Left lobe of liver (tissue), 2 donors: Measurements from ENCODE around the gene PRLR. TPM values are rescaled to one million over a fixed set of nuclear protein-coding genes. Genes with fewer than 3 reads are reported as not detected.
"Not testable (repeated sequence)": the region's sequence is repeated elsewhere in the genome, so short reads cannot be mapped to it uniquely, and the experiment has no call there.

Experiments used
- ATAC-seq: fragments of 200-7000 bp; cut with Tn5 transposase; one replicate; pipeline ENCODE4 v1.9.1; 2020; ENCODE audit warnings: mild to moderate bottlenecking, moderate library complexity
- DNase-seq: peaks from one replicate; pipeline ENCODE4 v3.0.0-alpha.2; 2020; ENCODE audit warnings: low spot score
- total RNA-seq: library from RNA; stranded (reverse); gene quantifications from one replicate; pipeline ENCODE4 v1.2.1, GENCODE V29; 2021
- donor health status: DM: no; HTN: no; CAD: no; lungs with moderate emphysema.
- donor health status: DM: no; HTN: yes; CAD: no.

PRLR gene
- total RNA-seq, 1 donor from 2014 or later, result 11.9 TPM

DNA sequence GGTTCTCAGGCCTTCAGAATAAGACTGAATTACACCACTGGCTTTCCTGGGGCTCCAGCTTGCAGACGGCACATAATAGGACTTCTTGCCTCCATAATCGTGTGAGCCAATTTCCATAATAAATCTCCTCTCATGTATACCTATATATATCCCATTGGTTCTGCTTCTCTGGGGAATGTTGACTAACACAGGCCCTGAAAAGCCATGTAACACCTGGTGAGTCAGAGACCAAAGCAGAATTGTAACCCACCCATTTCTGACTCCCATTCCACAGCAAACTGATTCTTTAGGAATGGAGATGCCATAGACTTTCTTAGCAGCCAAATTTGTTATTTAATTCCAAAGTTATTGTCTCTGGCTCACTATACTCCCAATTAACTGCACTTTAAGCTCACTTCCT is 97.1 kb downstream of the PRLR start:
- no peak for ATAC-seq
- no peak for DNase-seq

DNA sequence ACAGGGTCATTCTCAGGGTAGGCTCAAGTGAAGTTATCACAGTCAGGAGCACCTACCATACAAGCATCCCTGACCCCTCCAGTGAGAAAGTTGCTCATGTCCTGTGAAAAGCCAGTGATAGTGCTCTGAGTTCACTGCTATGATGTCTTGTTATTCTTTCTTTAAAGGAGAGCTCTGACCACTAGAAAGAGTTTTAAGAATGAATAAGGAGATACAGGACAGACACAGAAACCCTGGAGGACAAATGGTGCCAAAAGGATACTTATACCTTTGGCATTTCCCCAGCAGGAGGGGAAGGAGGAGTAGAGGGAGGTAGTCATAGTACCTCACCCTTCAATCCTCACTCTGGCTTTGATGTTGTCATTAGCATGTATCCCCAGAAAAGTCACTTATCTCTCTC is 98.6 kb downstream of the PRLR start:
- DNase-seq, result no peak
- ATAC-seq, result no peak

DNA sequence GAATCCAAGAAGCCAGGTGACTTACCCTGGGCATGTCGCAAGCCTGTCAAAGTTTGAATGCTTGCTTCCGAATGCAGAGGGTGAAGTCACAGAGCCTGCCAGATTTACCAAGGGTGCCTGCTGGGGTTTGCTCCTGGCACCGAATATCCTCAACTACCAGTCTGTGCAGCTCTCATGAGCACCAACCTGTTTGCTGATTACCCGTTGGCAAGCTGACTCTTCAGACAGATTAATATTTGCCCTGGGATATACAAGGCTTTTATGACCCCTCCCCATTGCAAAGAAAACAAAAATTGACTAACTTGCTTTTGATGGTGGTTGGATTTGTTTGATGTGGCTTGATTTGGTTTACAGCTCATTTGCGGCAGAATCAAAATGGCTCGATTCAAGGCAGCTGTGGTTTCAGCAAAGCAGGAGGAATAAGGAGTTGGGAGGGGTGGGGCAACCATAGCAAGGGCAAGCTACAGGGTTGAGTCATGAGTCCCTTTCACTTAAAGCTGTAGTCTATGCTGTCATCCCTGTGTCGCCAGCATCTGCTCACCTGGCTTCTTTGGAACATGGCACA is 100.3 kb downstream of the PRLR start:
- peak; percentile 78 for DNase-seq

DNA sequence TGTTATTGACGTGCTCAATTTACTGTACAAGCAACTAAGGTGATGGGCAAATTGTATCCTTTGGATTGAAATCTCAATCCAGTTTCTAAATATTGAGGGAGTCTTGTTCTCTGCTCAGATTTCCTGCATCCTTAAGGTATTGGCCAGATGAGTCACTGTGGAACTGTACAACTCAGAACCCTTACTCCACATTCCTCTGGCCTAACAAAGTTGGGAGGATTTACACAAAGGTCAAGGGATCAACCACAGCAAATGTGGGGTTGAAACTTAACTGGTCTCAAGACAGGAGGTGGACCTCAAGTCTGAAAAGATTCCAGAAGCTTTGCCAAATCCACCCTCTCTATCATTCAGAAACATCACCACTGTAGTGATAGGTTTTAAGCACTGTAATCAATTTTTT is 101.0 kb downstream of the PRLR start:
- DNase-seq (no peak), ATAC-seq (no peak)

More for the DNA sequence above, 100.3 kb downstream of the PRLR start:
- ATAC-seq, result peak; percentile 85

DNA sequence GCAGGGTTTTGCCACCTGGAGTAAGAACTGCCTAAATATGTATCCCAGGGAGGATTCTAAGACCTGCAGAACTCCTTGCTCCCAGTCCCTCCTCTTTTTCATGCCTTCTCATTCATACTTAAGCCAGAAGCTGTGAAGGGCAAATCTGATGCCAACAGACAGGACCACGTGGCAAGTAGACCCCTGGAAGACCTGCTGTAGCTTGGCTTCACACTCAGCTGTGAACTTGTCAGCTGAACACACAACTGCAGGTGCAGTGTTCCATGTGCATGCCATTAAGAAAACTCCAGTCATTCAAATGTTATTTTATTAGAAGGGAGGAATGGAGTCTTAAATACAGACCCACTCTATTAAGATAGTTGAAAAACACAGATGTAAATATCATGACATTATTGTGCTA is 103.3 kb downstream of the PRLR start:
- no peak for ATAC-seq
- DNase-seq, result no peak

DNA sequence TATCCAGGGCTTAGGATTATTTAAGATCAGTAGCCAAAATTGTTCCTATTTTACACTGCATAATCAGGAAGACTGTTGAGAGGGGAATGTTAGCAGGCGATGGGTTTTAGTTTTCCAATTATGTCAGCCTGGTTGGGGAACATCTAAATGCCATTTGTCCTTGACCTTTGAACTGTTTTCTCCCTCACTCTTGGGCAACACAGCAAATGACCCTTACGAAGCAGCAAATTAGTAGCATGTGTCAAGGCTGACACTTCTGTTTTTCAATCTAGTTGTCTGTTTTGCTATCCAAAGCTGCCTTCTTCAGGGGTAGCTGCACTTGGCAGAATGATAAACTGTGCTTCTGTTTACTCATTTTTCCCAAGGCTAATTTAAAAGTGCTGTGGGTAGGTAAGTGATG is 104.5 kb downstream of the PRLR start:
- no peak for DNase-seq
- ATAC-seq, result no peak

DNA sequence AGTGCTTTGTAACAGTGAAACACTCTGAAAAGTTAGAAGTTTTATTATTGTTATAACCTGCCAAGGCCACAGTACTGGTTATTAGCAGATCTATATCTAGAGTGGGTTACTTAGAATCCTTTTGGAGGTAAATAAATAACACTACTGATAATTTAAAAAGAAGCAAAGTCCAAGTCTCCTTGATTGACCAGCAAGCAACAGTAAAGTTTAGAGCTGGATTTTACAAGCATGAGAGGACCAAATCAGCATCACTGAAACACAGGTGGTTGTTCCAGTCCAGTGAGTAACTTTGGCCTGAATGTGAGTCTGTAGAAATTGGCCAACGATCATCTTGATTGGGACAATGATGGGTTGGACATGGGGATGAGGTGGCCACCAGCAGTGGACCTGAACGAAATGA is 105.4 kb downstream of the PRLR start:
- no peak for ATAC-seq
- DNase-seq, result no peak

DNA sequence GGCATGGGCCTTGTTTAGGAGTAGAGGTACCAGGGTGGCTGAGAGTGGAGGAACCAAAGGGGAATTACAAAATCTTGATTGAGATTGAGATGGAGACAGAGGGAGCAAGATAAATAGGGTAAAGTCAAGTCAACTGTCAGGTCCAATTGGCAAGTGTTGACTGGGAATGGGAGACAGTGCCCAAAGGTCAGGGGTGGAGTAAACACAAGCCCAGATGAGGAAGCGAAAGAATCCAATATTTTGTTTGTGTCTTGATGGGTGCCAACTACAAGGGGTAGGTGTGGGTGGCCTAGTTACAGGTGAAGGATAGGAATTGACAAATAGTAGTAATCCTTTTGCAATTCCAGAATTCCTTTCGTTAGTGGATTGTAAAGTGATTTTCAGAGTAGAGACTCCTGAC is 107.5 kb downstream of the PRLR start:
- ATAC-seq (peak; percentile 95), DNase-seq (peak; percentile 82)

DNA sequence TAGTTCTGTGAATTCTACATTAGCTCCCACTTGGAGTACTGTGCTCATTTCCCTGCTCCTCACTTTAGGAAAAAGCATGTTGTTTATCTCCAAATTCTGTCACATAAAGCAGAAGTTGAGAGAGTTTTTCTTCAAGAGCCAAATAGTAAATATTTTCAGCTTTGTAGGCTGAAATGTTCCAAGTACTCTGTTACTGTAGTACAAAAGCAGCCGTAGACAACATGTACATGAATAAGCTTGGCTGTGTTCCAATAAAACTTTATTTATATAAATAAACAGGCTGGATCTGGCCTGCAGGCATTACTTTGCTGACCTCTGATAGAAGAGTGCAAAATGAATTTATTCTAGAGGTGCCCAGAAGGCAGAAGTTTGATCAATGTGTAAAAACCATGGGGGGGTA is 109.6 kb downstream of the PRLR start:
- DNase-seq, result no peak
- no peak for ATAC-seq

DNA sequence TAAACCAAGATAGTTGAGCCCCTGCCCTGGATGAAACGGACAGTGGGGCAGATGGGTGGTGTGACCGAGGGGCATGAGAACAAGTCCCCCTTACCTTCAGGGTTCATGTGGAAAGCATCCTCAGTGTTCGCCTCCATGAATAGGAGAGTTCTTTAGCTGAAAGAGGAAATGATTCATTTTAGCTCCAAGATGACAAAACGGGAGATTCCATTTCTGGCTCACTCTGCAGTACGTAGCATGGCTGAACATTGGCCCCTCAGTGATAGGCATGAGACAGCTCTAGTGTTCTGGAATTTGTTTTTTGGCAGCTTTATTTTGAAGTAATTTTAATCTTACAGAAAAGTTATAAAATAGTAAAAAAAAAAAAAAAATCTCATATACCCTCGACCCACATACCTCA is 112.3 kb downstream of the PRLR start:
- ATAC-seq, result no peak

DNA sequence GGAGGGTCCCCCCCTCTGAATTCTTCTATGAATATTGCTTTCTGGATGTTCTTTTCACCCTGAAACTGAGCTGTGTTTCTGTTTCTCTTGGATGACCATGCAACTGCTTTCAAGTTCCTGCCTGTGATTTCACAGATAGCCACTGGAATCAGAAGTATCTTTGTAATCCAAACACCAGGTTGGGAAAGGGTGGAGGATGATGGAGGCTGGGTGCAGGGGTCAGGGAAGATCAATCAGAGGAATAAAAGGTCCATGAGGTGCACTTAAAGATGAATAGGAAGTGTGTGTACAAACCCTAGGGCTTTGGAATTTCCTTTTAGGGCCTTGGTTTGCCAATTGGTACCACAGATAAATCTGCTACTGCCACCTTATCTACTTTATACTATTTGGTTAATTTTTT is 114.4 kb downstream of the PRLR start:
- no peak for DNase-seq
- ATAC-seq, result no peak

More for the DNA sequence above, 112.3 kb downstream of the PRLR start:
- DNase-seq, result no peak

DNA sequence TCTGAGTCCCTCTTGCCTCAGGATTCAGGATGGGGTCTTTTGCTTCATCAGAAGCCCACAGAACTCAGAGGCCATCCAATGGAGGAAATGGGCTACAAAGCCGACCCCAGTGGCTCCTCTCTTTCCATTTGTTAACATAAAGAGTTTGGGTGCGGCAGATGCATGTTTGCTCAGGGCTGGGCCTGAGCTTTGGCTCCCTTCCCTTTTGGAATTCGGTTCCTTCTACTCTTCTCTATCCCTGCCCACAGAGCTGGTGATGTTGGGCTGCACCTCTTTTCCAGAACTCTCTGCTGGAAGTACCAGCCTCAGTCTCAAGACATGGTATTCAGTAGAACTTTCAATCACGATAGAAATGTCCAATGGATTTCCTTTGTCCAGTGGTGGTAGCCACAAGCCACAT is 115.6 kb downstream of the PRLR start:
- DNase-seq (no peak), ATAC-seq (no peak)

DNA sequence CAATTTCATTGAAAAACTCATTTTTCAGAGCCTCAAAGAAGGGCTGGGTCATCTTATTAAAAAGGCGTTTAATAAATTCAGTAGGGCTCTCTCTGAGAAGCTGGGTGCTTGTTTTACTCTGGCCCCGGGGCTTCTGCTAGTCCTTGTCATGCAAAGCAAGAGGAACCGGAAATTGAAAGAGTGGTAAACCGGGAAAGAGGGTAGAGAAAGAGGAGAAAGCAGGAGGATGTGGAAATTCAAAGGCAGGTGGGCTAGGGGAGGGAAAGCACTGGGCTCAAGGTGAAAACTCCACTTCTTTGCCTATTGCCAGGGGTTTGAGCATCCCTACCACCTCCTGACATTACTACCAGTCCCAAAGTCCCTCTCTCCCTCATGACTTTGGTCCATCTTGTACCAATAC is 118.0 kb downstream of the PRLR start:
- no peak for DNase-seq
- ATAC-seq, result no peak

DNA sequence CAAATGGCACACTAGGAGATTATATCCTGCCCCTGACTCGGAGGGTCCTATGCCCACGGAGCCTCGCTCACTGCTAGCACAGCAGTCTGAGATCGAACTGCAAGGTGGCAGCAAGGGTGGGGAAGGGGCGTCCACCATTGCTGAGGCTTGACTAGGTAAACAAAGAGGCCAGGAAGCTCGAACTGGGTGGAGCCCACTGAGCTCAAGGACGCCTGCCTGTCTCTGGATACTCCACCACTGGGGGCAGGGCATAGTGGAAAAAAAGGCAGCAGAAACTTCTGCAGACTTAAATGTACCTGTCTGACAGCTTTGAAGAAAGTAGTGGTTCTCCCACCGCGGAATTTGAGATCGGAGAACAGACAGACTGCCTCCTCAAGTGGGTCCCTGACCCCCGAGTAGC is 125.7 kb downstream of the PRLR start:
- not testable (repeated sequence) for ATAC-seq, DNase-seq

DNA sequence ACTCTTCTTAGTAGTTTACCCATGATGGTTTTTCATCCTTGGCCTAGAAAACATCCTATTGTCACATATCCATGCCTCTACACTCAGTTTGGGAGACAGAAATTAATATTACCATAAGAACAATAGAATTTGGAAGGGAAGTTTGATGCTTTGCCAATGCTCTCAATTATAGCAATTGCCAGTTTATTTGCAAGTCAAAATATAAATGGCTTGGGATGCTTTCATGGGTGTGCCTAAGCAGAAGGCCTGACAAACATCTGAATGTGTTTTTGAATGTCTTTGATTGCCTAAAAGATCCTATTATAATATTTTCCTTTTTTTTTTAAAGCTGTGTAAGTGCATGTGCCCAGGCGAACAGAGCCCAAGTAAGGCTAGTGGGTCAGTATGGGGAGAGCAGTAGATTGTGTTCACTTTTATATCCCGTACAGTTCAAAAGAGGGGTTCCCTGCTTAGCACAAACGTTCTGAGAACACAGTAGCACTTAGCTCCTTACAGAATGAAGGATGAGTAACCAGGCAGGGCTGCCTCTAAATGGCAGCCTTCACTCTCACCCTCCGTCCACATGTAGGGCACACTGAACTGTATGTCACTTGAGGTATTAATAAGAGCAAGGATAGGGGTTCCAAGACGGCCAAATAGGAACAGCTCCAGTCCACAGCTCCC is 126.5 kb downstream of the PRLR start:
- DNase-seq, result no peak
- ATAC-seq, result no peak

DNA sequence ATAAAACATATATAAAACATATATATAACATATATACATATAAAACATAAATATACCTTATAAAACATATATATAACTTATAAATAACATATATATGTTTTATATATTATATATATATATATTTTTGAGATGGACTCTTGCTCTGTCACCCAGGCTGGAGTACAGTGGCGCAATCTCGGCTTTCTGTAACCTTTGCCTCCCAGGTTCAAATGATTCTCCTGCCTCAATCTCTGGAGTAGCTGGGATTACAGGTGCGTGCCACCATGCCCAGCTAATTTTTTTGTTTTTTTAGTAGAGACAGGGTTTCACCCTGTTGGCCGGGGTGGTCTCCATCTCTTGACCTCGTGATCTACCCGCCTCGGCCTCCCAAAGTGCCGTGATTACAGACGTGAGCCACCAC is 128.6 kb downstream of the PRLR start:
- not testable (repeated sequence) for DNase-seq

DNA sequence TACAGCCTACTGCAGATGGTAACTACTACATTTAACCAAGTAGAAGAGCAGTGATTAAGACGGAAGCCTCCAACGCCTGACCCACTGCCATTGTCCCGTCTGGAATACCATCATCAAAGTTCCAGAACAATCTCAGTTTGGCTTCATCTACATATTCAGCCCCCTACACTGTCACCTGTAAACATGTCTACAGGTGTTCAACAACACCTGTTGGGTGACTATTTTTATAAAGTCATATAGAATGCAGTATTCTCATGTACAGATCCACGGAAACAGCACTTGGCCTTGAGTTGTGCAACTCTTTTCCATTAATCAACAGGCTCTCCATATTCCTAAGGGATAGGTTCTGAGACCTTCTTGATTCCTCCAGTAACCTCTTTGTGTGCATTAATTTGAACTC is 129.3 kb downstream of the PRLR start:
- no peak for DNase-seq
- no peak for ATAC-seq

More for the DNA sequence above, 128.6 kb downstream of the PRLR start:
- peak; percentile 41 for ATAC-seq

DNA sequence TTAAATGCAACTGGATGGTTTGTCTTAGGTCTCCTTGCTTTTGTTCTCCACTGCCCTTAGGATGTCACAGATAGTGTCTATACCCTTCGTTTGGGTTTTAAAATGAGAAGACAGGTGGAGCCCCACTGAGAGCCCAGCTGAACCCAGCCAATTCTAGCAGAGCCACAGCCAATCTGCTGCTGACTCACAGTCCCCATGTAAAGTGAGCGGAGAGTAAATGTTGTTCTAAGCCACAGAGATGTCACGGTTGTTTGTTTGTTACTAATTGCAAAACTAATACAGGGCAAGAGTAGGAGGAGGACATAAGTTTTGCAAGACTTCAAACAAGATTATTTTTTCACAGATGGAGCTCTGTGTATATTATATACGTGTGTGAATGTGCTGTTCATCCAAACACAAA is 132.1 kb downstream of the PRLR start:
- peak; percentile 83 for ATAC-seq
- DNase-seq, result no peak

DNA sequence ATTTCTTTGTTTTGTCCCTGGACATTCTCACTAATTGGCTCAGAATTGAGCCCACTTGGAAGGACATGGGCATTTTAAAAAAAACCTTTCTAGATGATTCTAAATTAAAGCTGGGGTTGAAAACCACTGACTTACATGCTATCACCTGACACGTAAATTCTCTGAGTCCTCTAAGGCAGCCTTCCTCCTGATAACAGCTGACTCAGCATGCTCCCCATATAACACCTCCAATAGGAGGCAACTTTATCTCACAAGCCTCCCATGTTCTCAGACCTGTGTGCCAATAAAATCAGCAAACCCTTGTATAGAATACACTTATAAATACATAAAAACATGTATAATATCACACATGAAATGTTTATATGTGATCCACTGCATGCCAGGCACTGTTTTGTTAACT is 133.4 kb downstream of the PRLR start:
- DNase-seq (no peak), ATAC-seq (no peak)

DNA sequence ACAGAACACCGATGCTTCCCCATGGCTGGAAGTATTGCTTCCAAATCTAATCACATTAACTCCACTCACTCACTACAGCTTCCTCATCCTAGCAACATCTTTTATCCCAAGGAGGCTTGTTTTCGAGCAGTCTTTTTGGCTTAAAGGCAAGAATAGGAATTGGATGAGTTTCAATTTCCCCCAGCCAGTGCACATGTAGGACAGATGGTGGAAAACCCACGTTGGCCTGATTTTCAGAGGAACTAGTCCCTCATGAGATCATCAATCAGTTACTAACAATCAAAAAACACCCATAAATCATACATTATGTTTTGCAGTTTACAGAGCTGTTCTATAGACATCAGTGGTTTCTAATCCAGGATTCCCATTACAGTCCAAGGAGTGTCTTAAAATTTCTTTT is 134.1 kb downstream of the PRLR start:
- ATAC-seq (no peak), DNase-seq (no peak)

DNA sequence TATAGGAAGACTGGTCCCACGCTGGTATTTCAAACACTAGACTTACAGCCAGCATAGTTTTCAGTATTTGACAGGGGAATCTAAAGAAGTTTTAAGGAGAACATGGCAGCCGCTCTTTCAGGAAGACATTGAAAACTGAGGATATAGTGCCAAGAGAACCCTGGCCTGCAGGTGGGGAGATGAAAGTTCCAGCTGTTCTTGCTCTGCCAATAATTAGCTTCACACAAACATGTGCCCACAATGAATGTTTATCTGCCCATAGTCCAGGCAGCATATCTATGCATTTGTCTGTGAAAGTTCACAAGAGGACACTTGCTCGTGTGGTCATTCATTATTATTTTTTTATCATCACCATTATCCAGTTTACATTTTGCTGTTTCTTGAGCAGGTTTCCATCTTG is 134.9 kb downstream of the PRLR start:
- DNase-seq, result no peak

DNA sequence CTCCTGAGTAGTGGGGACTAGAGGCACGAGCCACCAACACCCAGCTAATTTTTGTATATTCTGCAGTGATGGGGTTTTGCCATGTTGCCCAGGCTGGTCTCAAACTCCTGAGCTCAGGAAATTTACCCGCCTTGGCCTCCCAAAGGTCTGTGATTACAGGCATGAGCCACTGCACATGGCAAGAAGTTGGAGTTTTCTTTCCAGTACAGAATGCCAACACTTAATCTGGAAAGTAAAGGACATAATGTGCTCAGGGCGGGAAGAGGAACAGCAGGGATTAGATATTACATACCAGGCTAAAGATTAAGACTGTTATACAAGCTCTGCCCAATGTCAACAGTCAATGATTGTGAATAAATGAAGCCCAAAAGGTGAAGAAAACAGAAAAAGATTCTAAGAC is 135.3 kb downstream of the PRLR start:
- ATAC-seq, result no peak
- no peak for DNase-seq

More for the DNA sequence above, 134.9 kb downstream of the PRLR start:
- ATAC-seq, result peak; percentile 77

DNA sequence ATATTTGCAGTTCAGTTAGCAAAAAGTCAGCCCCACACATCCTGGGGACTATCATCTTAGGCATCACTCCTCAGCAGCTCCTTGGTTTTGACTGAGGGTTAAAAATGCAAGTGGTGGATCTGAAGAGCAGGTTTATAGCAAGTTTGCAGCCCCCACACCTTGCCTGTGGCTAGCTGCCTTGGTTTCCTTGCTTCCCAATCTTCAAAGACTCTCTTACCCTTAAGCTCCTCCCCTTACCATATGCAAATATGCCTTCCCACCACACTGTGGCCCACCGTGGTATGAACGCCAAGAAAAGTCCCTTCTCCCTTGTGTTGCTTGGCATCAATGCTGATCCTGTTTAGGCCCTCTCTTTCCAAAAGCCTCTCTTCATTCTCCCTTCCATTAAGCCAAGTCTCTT is 137.6 kb downstream of the PRLR start:
- DNase-seq (no peak), ATAC-seq (no peak)
